GM19240 (cell line): ENCODE data around the gene DCAF7.

Source experiments
- DNase-seq: peaks from one replicate; pipeline ENCODE4 v3.0.0; 2011; ENCODE audit warnings: low spot score; ENCODE audit not compliant: insufficient read length

Gene DCAF7

GRCh38 chr17:63549946-63550816 is at the start of gene DCAF7:
TSS of gene DCAF7 (plus strand) at chr17:63550477. CDS start at chr17:63550678, 201 bp downstream.
- DNase-seq = peak; percentile 99

- DNase-seq = no peak
These were observed 49.5 kb upstream of the DCAF7 start for GRCh38 chr17:63500543-63501390.

- no peak for DNase-seq
These were observed 47.0 kb upstream of the DCAF7 start for GRCh38 chr17:63503341-63503705.

- no peak for DNase-seq
These were observed 46.0 kb upstream of the DCAF7 start for GRCh38 chr17:63504261-63504660.

- DNase-seq = no peak
These were observed 44.9 kb upstream of the DCAF7 start for GRCh38 chr17:63505341-63505740.

GRCh38 chr17:63506627-63507026 is 43.6 kb upstream of the DCAF7 start:
- no peak for DNase-seq

- no peak for DNase-seq
These were observed 38.9 kb upstream of the DCAF7 start for GRCh38 chr17:63511331-63511730.

GRCh38 chr17:63512388-63512787 is 37.9 kb upstream of the DCAF7 start:
- no peak for DNase-seq

GRCh38 chr17:63512896-63513644 is 37.2 kb upstream of the DCAF7 start:
- no peak for DNase-seq

- DNase-seq = no peak
These were observed 35.8 kb upstream of the DCAF7 start for GRCh38 chr17:63514477-63514876.

- DNase-seq = no peak
These were observed 35.3 kb upstream of the DCAF7 start for GRCh38 chr17:63514974-63515373.

- DNase-seq = no peak
These were observed 34.9 kb upstream of the DCAF7 start for GRCh38 chr17:63515426-63515825.

- no peak for DNase-seq
These were observed 33.1 kb upstream of the DCAF7 start for GRCh38 chr17:63516910-63517824.

GRCh38 chr17:63517825-63518534 is 32.3 kb upstream of the DCAF7 start:
- no peak for DNase-seq

- no peak for DNase-seq
These were observed 31.0 kb upstream of the DCAF7 start for GRCh38 chr17:63519116-63519881.

- no peak for DNase-seq
These were observed 30.1 kb upstream of the DCAF7 start for GRCh38 chr17:63519972-63520882.

GRCh38 chr17:63523253-63523855 is 26.9 kb upstream of the DCAF7 start, which contains the start of gene KCNH6:
TSS of gene KCNH6 (plus strand) at chr17:63523358. CDS start at chr17:63523414, 56 bp downstream.
- DNase-seq = no peak

GRCh38 chr17:63524051-63524450 is 26.2 kb upstream of the DCAF7 start:
- no peak for DNase-seq
